SK-N-MC (cell line): ENCODE data around the gene ASTL.

Experiments
- DNase-seq: peaks from one replicate; pipeline ENCODE4 v3.0.0-alpha.2; 2011; ENCODE audit warnings: low read depth, low spot score
- H3K27ac ChIP-seq: fragments of 200-600 bp; sonication (generic); 2 replicates; pipeline ENCODE4 v1.5.1; 2016; ENCODE audit warnings: mixed run types
- H3K36me3 ChIP-seq: fragments of 200-600 bp; sonication (generic); 2 replicates; pipeline ENCODE4 v1.6.1; 2017; ENCODE audit warnings: antibody characterized with exemption, low read length, mixed read lengths; ENCODE audit not compliant: insufficient read depth
- H3K4me3 ChIP-seq: fragments of 200-600 bp; sonication (generic); 2 replicates; pipeline ENCODE4 v1.5.1; 2016
- H3K9ac ChIP-seq: fragments of 200-600 bp; sonication (generic); 2 replicates; pipeline ENCODE4 v1.8.0; 2017; ENCODE audit warnings: mixed run types, mixed read lengths; ENCODE audit not compliant: insufficient read length
- H3K9me3 ChIP-seq: fragments of 200-600 bp; sonication (generic); 2 replicates; pipeline ENCODE4 v1.6.1; 2017; ENCODE audit warnings: low read depth, mild to moderate bottlenecking, antibody characterized with exemption, low read length, moderate library complexity, mixed read lengths
- EZH2 ChIP-seq: fragments of 200-600 bp; sonication (generic); IDR thresholded peaks from one replicate; pipeline ENCODE4 v1.6.1; 2017; ENCODE audit warnings: antibody characterized with exemption
- FOXP2 ChIP-seq: optimal IDR thresholded peaks from 2 replicates; pipeline ENCODE3; 2011; ENCODE audit warnings: mild to moderate bottlenecking, moderate library complexity; ENCODE audit not compliant: insufficient read depth; ENCODE audit errors: extremely low read length, control extremely low read depth
- POLR2AphosphoS5 ChIP-seq: IDR thresholded peaks from 2 replicates; pipeline ENCODE4 v1.6.1; 2012; ENCODE audit warnings: mild to moderate bottlenecking, low read depth, low read length, borderline replicate concordance

The ASTL gene

DNA sequence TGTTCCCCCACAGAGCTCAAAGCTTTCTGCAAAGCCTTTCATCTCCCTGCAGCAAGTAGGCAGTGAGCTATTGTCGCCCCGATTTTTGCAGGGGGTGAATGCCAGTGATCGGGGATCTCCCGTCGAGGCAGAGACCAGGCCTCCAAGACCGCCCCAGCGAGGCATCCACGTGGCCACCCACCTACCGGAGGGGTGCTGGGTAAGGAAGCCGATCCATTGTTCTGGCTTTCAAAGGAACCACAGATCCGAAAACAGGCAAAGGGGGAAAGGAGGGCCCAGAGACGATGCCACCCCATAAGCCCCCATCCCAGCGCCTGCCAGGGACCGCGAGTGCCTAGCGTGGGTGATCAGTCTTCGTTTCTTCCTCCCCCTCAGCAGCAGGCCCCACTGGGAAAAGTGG, 24.4 kb downstream of the ASTL start:
- no peak for DNase-seq
- H3K4me3 ChIP-seq, result no peak overlapping the region
- no peak for TF ChIP-seq EZH2
- TF ChIP-seq POLR2AphosphoS5, result no peak
- no peak for TF ChIP-seq FOXP2
- no peak overlapping the region for H3K27ac ChIP-seq
- H3K9ac ChIP-seq, result no peak overlapping the region
- H3K9me3 ChIP-seq, result no peaks in the 10 kb centered on the region
- H3K36me3 ChIP-seq, result no peaks in the 10 kb centered on the region

DNA sequence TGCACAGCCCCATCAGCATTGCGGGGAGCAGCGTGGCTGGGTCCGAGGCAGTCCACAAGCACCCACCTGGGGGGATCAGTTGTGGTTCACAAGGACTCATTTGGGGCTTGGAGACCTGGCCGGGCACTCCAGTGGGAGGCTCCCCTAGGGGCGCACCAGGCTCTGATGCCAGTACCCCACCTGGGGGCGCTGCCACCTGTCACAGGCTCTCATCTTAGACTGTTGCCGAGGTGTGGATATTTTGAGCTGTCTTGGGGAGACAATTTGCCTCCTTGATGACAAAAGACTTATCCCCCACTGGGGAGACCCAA, 25.0 kb downstream of the ASTL start:
- H3K36me3 ChIP-seq, result no peaks in the 10 kb centered on the region
- TF ChIP-seq FOXP2 (no peak), POLR2AphosphoS5 (no peak), EZH2 (no peak)
- H3K4me3 ChIP-seq, result no peak overlapping the region
- no peaks in the 10 kb centered on the region for H3K9me3 ChIP-seq
- no peak for DNase-seq
- no peak overlapping the region for H3K27ac ChIP-seq
- H3K9ac ChIP-seq, result no peak overlapping the region

GRCh38 chr2:96112501-96113366, 25.6 kb downstream of the ASTL start:
- TF ChIP-seq POLR2AphosphoS5 (no peak), EZH2 (no peak), FOXP2 (no peak)
- H3K27ac ChIP-seq, result no peak overlapping the region
- H3K36me3 ChIP-seq, result no peaks in the 10 kb centered on the region
- DNase-seq, result no peak
- no peak overlapping the region for H3K4me3 ChIP-seq
- no peaks in the 10 kb centered on the region for H3K9me3 ChIP-seq
- no peak overlapping the region for H3K9ac ChIP-seq

GRCh38 chr2:96111823-96112500, 26.3 kb downstream of the ASTL start:
- no peaks in the 10 kb centered on the region for H3K9me3 ChIP-seq
- no peak for DNase-seq
- no peak overlapping the region for H3K4me3 ChIP-seq
- no peak overlapping the region for H3K9ac ChIP-seq
- no peaks in the 10 kb centered on the region for H3K36me3 ChIP-seq
- TF ChIP-seq EZH2, result no peak
- no peak for TF ChIP-seq FOXP2
- no peak for TF ChIP-seq POLR2AphosphoS5
- no peak overlapping the region for H3K27ac ChIP-seq

DNA sequence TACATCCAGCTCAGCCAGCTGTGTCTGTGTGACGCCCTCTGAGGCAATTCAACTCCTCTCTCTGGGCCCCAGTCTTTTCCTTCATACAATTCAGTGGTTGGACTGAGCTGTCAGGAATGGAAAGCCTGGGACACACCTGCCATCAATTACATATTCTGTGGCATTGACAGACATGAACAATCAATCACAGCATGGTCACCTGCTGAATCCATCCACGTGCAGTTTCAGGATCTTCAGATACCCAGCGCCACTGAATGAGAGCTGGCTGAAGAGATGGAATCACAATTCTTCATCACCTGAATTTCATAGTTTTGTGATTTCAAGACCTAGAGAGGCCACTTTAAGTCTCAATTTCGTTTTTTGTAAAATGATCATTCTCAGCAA, 27.1 kb downstream of the ASTL start:
- Histone ChIP-seq H3K36me3 (no peaks in the 10 kb centered on the region), H3K9ac (no peak overlapping the region), H3K27ac (no peak overlapping the region), H3K4me3 (no peak overlapping the region), H3K9me3 (no peaks in the 10 kb centered on the region)
- TF ChIP-seq POLR2AphosphoS5, result no peak
- TF ChIP-seq FOXP2, result no peak
- TF ChIP-seq EZH2, result no peak
- no peak for DNase-seq

DNA sequence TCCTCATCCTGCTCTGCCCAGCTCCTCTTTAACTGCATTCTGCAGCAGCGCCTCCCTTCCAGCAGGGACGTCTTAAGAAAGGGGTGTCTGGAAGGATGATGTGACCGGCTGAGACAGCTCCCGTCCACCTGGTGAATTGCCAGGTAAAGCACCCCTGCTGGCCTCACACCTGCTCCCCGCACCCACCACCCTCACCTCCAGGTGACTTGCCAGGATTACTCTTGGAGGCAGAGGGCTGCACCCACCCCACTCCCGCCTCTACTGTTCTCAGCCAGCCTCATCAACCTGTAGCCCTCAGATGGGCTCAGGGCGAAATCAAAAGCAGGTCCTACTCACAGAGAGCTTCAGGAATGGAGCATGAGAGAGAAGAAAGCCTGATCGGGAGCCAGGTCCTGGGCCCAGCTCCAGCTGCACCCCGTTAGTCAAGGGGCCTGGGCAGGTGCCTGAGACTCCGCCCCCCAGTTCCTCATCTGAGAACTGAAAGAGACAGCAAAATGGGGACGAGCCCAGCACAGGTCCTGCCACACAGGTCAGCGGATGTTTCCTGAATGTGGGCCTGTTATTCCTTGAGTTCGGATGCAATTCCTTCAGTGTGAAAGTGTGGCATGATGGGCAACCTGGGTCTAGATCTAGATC, 27.6 kb downstream of the ASTL start:
- Histone ChIP-seq H3K27ac (no peak overlapping the region), H3K9ac (no peak overlapping the region), H3K4me3 (no peak overlapping the region), H3K36me3 (no peaks in the 10 kb centered on the region), H3K9me3 (no peaks in the 10 kb centered on the region)
- DNase-seq, result no peak
- no peak for TF ChIP-seq POLR2AphosphoS5
- TF ChIP-seq EZH2, result no peak
- TF ChIP-seq FOXP2, result no peak

DNA sequence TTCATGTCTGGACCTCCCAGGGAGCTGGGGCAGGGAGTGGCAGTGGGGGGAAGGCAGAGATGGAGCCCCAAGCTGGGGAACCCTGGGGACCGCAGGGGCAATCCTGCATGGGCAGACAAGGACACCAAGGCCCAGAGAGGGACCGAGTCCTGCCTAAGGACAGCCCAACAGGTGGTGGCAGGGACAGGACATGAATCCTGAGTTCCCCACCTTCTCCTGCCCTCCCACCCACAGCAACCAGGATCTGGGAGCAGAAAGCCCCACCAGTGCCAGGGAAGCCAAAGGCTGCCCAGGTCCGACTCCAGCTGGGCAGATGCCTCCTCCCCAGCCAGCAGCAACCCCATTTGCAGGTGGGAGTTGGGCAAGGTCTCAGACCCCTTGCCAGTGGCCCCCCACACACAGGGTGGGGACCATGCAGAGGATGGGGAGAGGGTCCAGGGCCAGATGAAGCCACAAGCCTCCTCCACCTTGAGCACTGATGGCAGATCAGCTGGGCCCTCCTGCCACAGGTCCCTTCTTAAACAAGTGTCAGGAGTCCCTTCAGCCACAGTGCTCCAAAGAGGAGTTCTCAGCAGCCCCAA, 28.3 kb downstream of the ASTL start:
- H3K4me3 ChIP-seq, result no peak overlapping the region
- no peak overlapping the region for H3K27ac ChIP-seq
- H3K36me3 ChIP-seq, result no peaks in the 10 kb centered on the region

DNA sequence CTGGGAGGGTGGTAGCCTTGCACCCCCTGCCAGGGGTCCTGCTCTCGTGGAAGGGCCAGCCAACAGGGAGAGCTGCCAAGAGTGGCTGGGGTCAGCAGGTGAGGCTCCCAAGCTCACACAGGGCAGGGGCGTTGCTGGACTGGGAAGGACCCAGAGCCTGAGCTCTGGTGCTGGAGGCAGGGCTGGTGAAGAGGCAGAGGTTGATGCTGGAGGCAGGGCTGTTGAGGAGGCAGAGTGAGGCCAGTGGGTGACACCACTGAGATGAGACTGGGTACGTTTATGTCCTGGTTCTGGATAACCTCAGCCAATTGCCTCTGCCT, 29.0 kb downstream of the ASTL start:
- no peak for TF ChIP-seq EZH2
- DNase-seq, result no peak
- no peaks in the 10 kb centered on the region for H3K9me3 ChIP-seq
- no peak overlapping the region for H3K4me3 ChIP-seq
- no peak overlapping the region for H3K9ac ChIP-seq
- no peaks in the 10 kb centered on the region for H3K36me3 ChIP-seq
- no peak overlapping the region for H3K27ac ChIP-seq

More for the DNA sequence above, 28.3 kb downstream of the ASTL start:
- no peak overlapping the region for H3K9ac ChIP-seq
- no peak for DNase-seq
- TF ChIP-seq FOXP2, result no peak
- H3K9me3 ChIP-seq, result no peaks in the 10 kb centered on the region
